ENCODE results near the gene VEGFB. TPM values are rescaled to one million over a fixed set of nuclear protein-coding genes. Genes with fewer than 3 reads are reported as not detected.

VEGFB gene
- total RNA-seq, 1 donor from 2014 or later: 150 TPM

DNA sequence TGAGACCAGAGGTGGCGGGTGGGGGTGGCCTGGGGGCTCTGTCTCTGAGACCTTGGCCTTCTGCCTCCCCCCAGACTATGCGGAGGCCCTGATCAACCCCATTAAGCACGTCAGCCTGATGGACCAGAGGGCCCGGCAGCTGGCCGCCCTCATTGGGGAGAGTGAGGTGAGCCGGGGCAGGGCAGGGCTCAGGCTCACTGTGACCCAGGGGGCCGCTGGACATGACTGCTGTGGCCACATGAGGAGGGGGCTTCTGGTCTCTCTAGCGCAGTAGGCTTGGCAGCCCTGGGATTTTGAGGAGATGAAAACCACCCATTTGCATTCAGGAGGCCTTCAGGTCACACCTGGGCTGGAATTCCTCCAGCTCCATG is 29.5 kb downstream of the VEGFB start:
- TF ChIP-seq, protein P1, sequence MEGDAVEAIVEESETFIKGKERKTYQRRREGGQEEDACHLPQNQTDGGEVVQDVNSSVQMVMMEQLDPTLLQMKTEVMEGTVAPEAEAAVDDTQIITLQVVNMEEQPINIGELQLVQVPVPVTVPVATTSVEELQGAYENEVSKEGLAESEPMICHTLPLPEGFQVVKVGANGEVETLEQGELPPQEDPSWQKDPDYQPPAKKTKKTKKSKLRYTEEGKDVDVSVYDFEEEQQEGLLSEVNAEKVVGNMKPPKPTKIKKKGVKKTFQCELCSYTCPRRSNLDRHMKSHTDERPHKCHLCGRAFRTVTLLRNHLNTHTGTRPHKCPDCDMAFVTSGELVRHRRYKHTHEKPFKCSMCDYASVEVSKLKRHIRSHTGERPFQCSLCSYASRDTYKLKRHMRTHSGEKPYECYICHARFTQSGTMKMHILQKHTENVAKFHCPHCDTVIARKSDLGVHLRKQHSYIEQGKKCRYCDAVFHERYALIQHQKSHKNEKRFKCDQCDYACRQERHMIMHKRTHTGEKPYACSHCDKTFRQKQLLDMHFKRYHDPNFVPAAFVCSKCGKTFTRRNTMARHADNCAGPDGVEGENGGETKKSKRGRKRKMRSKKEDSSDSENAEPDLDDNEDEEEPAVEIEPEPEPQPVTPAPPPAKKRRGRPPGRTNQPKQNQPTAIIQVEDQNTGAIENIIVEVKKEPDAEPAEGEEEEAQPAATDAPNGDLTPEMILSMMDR (IDR thresholded peaks at IDR 0.05): no peak
- no peaks in the 10 kb centered on the region for H3K9me3 ChIP-seq
- intact Hi-C loops (cut with DNase I): no loop called here
- H3K27me3 ChIP-seq (ENCODE audit: low read depth): no peaks in the 10 kb centered on the region
- no peak for DNase-seq
- no peak overlapping the region for H3K27ac ChIP-seq
- H3K36me3 ChIP-seq: peaks cover 79% of the 10 kb centered on the region
- no peak overlapping the region for H3K4me3 ChIP-seq
- H3K4me1 ChIP-seq: peaks cover 21% of the 10 kb centered on the region
- no peak for ATAC-seq

DNA sequence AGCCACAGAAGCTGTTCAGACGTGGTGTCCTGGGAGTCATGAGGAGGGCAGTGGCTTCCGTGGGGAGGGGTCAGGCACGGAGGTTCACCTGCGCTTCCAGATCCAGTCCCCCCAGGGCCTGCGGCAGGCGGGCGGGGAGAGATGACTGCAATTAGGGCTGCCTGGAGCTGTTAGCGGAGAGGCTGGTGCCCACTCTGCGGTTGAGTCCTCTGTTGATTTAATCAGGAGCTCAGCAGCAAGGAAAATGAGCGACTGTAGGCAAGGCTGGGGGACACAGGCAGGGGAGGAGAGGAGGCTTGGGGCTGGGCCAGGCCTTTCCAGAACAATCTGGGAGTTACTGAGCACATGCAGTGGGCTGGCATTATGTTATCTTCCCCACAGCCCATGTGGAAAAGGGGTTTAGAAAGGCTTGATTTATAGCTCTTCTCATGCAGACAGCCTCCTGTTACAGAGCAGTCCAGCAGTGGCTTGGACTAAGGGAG is 30.0 kb downstream of the VEGFB start:
- no peak for DNase-seq
- no peaks in the 10 kb centered on the region for H3K9me3 ChIP-seq
- H3K36me3 ChIP-seq: peaks cover 74% of the 10 kb centered on the region
- ATAC-seq: no peak
- H3K4me1 ChIP-seq: peaks cover 25% of the 10 kb centered on the region
- H3K4me3 ChIP-seq: no peak overlapping the region
- no peak overlapping the region for H3K27ac ChIP-seq
- no peaks in the 10 kb centered on the region for H3K27me3 ChIP-seq (ENCODE audit: low read depth)
- intact Hi-C loops (cut with DNase I): no loop called here
- TF ChIP-seq, protein P1 (IDR thresholded peaks at IDR 0.05): no peak

DNA sequence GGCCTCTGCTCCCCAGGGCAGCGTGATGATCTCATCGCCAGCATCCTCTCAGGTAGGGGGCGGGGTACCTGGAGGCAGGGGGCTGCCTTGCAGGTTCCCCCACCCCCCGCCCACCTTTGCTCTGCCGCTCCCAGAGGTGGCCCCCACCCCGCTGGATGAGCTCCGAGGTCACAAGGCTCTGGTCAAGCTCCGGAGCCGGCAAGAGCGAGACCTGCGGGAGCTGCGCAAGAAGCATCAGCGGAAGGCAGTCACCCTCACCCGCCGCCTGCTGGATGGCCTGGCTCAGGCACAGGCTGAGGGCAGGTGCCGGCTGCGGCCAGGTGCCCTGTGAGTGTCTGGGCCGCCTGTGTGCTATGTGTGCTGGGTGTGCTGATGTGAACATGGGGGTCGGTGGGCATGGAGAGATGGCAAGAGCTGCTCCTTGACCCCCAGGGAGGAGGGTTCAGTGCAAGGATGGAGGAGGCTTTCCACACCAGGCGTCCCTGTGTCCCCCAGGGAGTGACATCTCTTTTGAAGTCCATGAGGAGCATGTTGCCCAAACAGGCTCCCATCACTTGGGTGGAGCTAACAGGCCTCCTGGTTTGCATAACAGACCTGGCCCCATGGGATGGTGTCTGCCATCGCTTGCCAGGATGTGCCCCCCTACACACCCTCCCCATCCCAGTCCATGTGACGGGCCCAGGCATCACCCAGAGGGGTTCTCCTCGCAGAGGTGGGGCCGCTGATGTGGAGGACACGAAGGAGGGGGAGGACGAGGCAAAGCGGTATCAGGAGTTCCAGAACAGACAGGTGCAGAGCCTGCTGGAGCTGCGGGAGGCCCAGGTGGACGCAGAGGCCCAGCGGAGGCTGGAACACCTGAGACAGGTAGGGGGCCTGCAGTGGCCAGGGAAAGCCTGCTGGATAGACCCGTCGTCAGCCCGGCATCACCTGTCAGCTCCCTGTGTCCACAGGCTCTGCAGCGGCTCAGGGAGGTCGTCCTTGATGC is 31.1 kb downstream of the VEGFB start:
- H3K27ac ChIP-seq: no peak overlapping the region

DNA sequence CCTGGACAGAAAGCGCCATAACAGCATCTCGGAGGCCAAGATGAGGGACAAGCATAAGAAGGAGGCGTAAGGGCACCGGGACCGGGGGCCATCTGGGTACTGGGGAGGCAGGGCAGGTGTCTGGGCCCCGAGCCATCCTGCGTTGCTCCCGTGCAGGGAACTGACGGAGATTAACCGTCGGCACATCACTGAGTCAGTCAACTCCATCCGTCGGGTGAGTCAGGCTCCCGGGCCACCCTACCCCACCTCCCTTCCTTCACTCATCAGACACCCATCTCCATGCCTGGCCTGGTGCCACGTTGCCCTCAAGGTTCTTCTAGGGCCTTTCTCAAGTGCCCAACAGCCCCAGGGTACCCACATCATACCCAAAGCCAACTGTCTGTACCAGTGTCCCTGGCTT is 32.0 kb downstream of the VEGFB start:
- TF ChIP-seq, protein P1 (IDR thresholded peaks at IDR 0.05): no peak
- Histone ChIP-seq H3K9me3 (no peaks in the 10 kb centered on the region), H3K27me3 (ENCODE audit: low read depth) (no peaks in the 10 kb centered on the region), H3K27ac (no peak overlapping the region), H3K4me3 (no peak overlapping the region), H3K4me1 (peaks cover 25% of the 10 kb centered on the region), H3K36me3 (peaks cover 60% of the 10 kb centered on the region)
- DNase-seq (no peak), ATAC-seq (no peak)
- intact Hi-C loops (cut with DNase I): no loop called here

More for the DNA sequence above, 31.1 kb downstream of the VEGFB start:
- no peak for DNase-seq
- no peak overlapping the region for H3K4me3 ChIP-seq
- no peaks in the 10 kb centered on the region for H3K9me3 ChIP-seq
- no peaks in the 10 kb centered on the region for H3K27me3 ChIP-seq (ENCODE audit: low read depth)
- peaks cover 65% of the 10 kb centered on the region for H3K36me3 ChIP-seq
- TF ChIP-seq, protein P1 (IDR thresholded peaks at IDR 0.05): no peak
- ATAC-seq: no peak
- intact Hi-C loops (cut with DNase I): no loop called here
- H3K4me1 ChIP-seq: peaks cover 25% of the 10 kb centered on the region

DNA sequence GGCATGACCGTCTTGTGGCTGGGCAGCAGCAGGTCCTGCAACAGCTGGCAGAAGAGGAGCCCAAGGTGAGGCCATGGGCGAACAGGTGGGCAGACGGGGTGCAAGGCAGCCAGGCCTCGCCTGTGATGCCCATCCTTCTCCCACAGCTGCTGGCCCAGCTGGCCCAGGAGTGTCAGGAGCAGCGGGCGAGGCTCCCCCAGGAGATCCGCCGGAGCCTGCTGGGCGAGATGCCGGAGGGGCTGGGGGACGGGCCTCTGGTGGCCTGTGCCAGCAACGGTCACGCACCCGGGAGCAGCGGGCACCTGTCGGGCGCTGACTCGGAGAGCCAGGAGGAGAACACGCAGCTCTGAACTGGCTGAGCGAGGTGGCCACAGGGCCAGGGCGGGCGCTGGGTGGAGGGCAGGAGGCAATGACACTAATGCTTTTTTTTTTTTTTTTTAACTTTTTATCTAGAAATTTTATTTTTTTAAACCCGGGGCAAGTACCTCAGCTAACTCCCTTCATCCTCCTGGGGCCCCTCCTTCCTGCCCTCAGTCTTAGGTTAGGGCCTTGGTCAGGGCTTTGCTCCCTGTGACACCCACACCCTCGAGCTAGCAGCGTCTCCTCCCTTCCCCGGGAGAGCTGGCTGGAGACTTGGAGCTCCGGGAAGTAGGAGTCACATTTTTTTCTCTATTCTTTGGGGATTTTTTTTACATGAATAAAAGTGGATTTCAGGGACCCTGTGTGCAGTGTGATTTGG is 33.0 kb downstream of the VEGFB start:
- H3K4me3 ChIP-seq: peak overlapping the region; percentile 95

More for the DNA sequence above, 33.0 kb downstream of the VEGFB start:
- Histone ChIP-seq H3K4me1 (peaks cover 35% of the 10 kb centered on the region), H3K27ac (peak overlapping the region; percentile 99), H3K27me3 (ENCODE audit: low read depth) (no peaks in the 10 kb centered on the region), H3K9me3 (no peaks in the 10 kb centered on the region), H3K36me3 (peaks cover 50% of the 10 kb centered on the region)
- TF ChIP-seq, protein P1 (IDR thresholded peaks at IDR 0.05): no peak
- DNase-seq: no peak
- intact Hi-C loops (cut with DNase I): no loop called here
- ATAC-seq: no peak
